HEK293 (cell line): ENCODE results near the gene KLHDC7B.
"Not testable (repeated sequence)": the region's sequence is repeated elsewhere in the genome, so short reads cannot be mapped to it uniquely, and the experiment has no call there.

Experiments used
- CTCF ChIA-PET: fragments of 350-600 bp; formaldehyde crosslinking; extraction: SDS; loops from one replicate; lab custom pipeline; 2021; ENCODE audit warnings: antibody characterized with exemption; lab: Yijun Ruan, JAX
- POLR2A ChIA-PET: fragments of 300-600 bp; formaldehyde crosslinking; extraction: SDS; loops from one replicate; lab custom pipeline; 2020; ENCODE audit warnings: antibody characterized with exemption, inconsistent platforms; lab: Yijun Ruan, JAX
- H3K27ac ChIP-seq: fragments of 200-500 bp; sonication (Bioruptor generic); 2 replicates; pipeline ENCODE4 v1.5.1; 2014; ENCODE audit warnings: low read depth, low read length, control low read depth, inconsistent platforms; ENCODE audit errors: extremely low read depth
- H3K36me3 ChIP-seq, 2 experiments: fragments of 200-500 bp in 1 of 2; sonication (Bioruptor generic) in 1 of 2; 1 replicate in 1 of 2; 2 replicates in 1 of 2; pipeline ENCODE4 v1.5.1; 2014 to 2017; ENCODE audit warnings: inconsistent platforms in 2 of 2, low read length in 2 of 2; ENCODE audit not compliant: control insufficient read depth in 2 of 2, insufficient read depth in 1 of 2
- H3K4me1 ChIP-seq: fragments of 200-500 bp; sonication (Bioruptor generic); 2 replicates; pipeline ENCODE4 v1.5.1; 2014; ENCODE audit warnings: mild to moderate bottlenecking, low read length, inconsistent platforms; ENCODE audit not compliant: control insufficient read depth, insufficient read depth
- H3K4me3 ChIP-seq: 2 replicates; pipeline ENCODE4 v1.5.1; 2011; ENCODE audit warnings: low read depth, mild to moderate bottlenecking, control low read depth, low read length, moderate library complexity
- H3K9me3 ChIP-seq: fragments of 200-500 bp; sonication (Bioruptor generic); 2 replicates; pipeline ENCODE4 v1.5.1; 2014; ENCODE audit warnings: low read depth, low read length, inconsistent platforms; ENCODE audit not compliant: control insufficient read depth, insufficient read depth
- GFI1B ChIP-seq: fragments of 450-650 bp; formaldehyde crosslinking; IDR thresholded peaks from 2 replicates; pipeline ENCODE4 v1.5.1; 2016; ENCODE audit warnings: missing biosample characterization, missing genetic modification characterization
- KLF8 ChIP-seq: fragments of 450-650 bp; formaldehyde crosslinking; IDR thresholded peaks from 2 replicates; pipeline ENCODE4 v1.5.1; 2016; ENCODE audit warnings: missing biosample characterization, missing genetic modification characterization
- SP7 ChIP-seq: fragments of 450-650 bp; formaldehyde crosslinking; IDR thresholded peaks from 2 replicates; pipeline ENCODE4 v1.5.1; 2016; ENCODE audit warnings: missing biosample characterization, missing genetic modification characterization
- YY1 ChIP-seq: fragments of 450-650 bp; formaldehyde crosslinking; IDR thresholded peaks from 2 replicates; pipeline ENCODE4 v1.5.1; 2018; ENCODE audit warnings: missing biosample characterization, missing genetic modification characterization
- ZBTB8A ChIP-seq: fragments of 450-650 bp; formaldehyde crosslinking; IDR thresholded peaks from 2 replicates; pipeline ENCODE4 v1.5.1; 2016; ENCODE audit warnings: missing biosample characterization, missing genetic modification characterization
- ZFP37 ChIP-seq: fragments of 450-650 bp; formaldehyde crosslinking; IDR thresholded peaks from 2 replicates; pipeline ENCODE4 v1.5.1; 2016; ENCODE audit warnings: missing biosample characterization, missing genetic modification characterization
- ZNF121 ChIP-seq: fragments of 450-650 bp; formaldehyde crosslinking; IDR thresholded peaks from 2 replicates; pipeline ENCODE4 v1.5.1; 2016; ENCODE audit warnings: missing biosample characterization, missing genetic modification characterization
- ZNF138 ChIP-seq: fragments of 450-650 bp; formaldehyde crosslinking; IDR thresholded peaks from 2 replicates; pipeline ENCODE4 v1.5.1; 2016; ENCODE audit warnings: missing biosample characterization, missing genetic modification characterization, borderline replicate concordance
- ZNF292 ChIP-seq: fragments of 450-650 bp; formaldehyde crosslinking; IDR thresholded peaks from 2 replicates; pipeline ENCODE4 v1.5.1; 2016; ENCODE audit warnings: low read depth, missing biosample characterization, missing genetic modification characterization, borderline replicate concordance
- ZNF747 ChIP-seq: fragments of 450-650 bp; formaldehyde crosslinking; IDR thresholded peaks from 2 replicates; pipeline ENCODE4 v1.5.1; 2016; ENCODE audit warnings: missing biosample characterization, missing genetic modification characterization
- ZNF777 ChIP-seq: fragments of 450-650 bp; formaldehyde crosslinking; IDR thresholded peaks from 2 replicates; pipeline ENCODE4 v1.5.1; 2017; ENCODE audit warnings: missing biosample characterization, missing genetic modification characterization, borderline replicate concordance
- TF ChIP-seq, protein P1 (sequence below): fragments of 450-650 bp; formaldehyde crosslinking; IDR thresholded peaks from 2 replicates; pipeline ENCODE4 v1.5.1; 2016; ENCODE audit warnings: missing biosample characterization, missing genetic modification characterization, low read depth
- TF ChIP-seq, protein P2 (sequence below): fragments of 450-650 bp; formaldehyde crosslinking; IDR thresholded peaks from 2 replicates; pipeline ENCODE4 v1.5.1; 2016; ENCODE audit warnings: missing biosample characterization, missing genetic modification characterization
- TF ChIP-seq, protein P3 (sequence below): fragments of 450-650 bp; formaldehyde crosslinking; IDR thresholded peaks from 2 replicates; pipeline ENCODE4 v1.5.1; 2016; ENCODE audit warnings: missing biosample characterization, missing genetic modification characterization
- TF ChIP-seq, protein P4 (sequence below): fragments of 450-650 bp; formaldehyde crosslinking; IDR thresholded peaks from 2 replicates; pipeline ENCODE4 v1.5.1; 2017; ENCODE audit warnings: missing biosample characterization, missing genetic modification characterization

The KLHDC7B gene

DNA sequence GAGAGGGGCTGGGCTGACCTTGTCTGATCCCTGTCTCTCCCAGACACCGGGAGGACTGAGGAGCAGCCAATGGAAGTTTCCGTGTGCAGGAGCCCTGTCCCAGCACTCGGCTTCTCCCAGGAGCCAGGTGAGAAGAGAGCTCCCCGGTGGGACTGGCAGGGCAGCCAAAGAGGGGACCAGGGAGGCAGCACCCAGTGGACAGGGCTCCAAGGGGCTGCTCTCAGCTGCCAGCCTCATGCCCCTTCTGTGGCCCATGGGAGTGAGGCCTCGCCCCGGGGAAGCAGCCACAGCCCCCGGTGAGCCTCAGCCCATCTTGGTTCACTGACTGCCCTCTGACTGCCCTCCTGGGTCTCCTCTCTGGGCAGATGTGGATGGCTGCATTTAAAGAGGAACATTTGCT is 27.1 kb upstream of the KLHDC7B start (continued):
- TF ChIP-seq GFI1B (no peak), ZNF777 (tag by site-specific recombination) (no peak), SP7 (tag by site-specific recombination) (no peak), ZFP37 (tag by site-specific recombination) (no peak), ZNF292 (tag by site-specific recombination) (no peak), ZNF138 (tag by site-specific recombination) (no peak)
- TF ChIP-seq, protein P1, sequence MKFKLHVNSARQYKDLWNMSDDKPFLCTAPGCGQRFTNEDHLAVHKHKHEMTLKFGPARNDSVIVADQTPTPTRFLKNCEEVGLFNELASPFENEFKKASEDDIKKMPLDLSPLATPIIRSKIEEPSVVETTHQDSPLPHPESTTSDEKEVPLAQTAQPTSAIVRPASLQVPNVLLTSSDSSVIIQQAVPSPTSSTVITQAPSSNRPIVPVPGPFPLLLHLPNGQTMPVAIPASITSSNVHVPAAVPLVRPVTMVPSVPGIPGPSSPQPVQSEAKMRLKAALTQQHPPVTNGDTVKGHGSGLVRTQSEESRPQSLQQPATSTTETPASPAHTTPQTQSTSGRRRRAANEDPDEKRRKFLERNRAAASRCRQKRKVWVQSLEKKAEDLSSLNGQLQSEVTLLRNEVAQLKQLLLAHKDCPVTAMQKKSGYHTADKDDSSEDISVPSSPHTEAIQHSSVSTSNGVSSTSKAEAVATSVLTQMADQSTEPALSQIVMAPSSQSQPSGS = no peak
- TF ChIP-seq, protein P2, sequence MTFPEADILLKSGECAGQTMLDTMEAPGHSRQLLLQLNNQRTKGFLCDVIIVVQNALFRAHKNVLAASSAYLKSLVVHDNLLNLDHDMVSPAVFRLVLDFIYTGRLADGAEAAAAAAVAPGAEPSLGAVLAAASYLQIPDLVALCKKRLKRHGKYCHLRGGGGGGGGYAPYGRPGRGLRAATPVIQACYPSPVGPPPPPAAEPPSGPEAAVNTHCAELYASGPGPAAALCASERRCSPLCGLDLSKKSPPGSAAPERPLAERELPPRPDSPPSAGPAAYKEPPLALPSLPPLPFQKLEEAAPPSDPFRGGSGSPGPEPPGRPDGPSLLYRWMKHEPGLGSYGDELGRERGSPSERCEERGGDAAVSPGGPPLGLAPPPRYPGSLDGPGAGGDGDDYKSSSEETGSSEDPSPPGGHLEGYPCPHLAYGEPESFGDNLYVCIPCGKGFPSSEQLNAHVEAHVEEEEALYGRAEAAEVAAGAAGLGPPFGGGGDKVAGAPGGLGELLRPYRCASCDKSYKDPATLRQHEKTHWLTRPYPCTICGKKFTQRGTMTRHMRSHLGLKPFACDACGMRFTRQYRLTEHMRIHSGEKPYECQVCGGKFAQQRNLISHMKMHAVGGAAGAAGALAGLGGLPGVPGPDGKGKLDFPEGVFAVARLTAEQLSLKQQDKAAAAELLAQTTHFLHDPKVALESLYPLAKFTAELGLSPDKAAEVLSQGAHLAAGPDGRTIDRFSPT = no peak

DNA sequence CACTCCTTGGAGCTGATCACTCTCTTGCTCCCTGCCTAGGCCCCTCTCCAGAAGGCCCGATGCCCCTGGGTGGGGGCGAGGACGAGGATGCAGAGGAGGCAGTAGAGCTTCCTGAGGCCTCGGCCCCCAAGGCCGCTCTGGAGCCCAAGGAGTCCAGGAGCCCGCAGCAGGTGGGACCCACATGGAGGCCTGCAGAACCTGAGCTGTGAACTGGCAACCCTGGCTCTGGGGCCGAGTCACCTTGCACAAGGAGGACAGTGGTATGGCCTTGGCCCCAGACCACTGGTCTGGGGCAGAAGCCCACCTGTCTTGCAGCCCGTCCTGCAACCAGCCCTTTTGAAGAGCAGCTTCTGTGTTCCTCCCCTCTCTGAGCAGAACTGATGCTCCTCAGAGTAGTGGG is 26.5 kb upstream of the KLHDC7B start:
- H3K4me3 ChIP-seq = no peak overlapping the region
- no peak overlapping the region for H3K27ac ChIP-seq
- POLR2A ChIA-PET = interaction anchor here (3.2 kb wide), 1 partner anchor 11 kb away, joined by 12 read pairs; the partner anchor contains the start of genes LMF2 and NCAPH2
- TF ChIP-seq ZBTB8A (no peak), ZNF747 (tag by site-specific recombination) (no peak), KLF8 (tag by site-specific recombination) (no peak), YY1 (tag by site-specific recombination) (no peak)
- TF ChIP-seq, protein P3, sequence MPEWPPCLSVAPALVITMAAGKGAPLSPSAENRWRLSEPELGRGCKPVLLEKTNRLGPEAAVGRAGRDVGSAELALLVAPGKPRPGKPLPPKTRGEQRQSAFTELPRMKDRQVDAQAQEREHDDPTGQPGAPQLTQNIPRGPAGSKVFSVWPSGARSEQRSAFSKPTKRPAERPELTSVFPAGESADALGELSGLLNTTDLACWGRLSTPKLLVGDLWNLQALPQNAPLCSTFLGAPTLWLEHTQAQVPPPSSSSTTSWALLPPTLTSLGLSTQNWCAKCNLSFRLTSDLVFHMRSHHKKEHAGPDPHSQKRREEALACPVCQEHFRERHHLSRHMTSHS (tag by site-specific recombination) = no peak
- TF ChIP-seq, protein P4, sequence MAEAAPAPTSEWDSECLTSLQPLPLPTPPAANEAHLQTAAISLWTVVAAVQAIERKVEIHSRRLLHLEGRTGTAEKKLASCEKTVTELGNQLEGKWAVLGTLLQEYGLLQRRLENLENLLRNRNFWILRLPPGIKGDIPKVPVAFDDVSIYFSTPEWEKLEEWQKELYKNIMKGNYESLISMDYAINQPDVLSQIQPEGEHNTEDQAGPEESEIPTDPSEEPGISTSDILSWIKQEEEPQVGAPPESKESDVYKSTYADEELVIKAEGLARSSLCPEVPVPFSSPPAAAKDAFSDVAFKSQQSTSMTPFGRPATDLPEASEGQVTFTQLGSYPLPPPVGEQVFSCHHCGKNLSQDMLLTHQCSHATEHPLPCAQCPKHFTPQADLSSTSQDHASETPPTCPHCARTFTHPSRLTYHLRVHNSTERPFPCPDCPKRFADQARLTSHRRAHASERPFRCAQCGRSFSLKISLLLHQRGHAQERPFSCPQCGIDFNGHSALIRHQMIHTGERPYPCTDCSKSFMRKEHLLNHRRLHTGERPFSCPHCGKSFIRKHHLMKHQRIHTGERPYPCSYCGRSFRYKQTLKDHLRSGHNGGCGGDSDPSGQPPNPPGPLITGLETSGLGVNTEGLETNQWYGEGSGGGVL (tag by site-specific recombination) = no peak
- CTCF ChIA-PET = interaction anchor here (1.4 kb wide), 1 partner anchor 44 kb away, joined by 3 read pairs; the partner anchor contains the start of gene SYCE3
- H3K4me1 ChIP-seq = no peaks in the 10 kb centered on the region
- no peaks in the 10 kb centered on the region for H3K9me3 ChIP-seq
- peaks cover 0 to 87% of the 10 kb centered on the region in 2 experiments; a peak in 2 of 3 replicates for H3K36me3 ChIP-seq

DNA sequence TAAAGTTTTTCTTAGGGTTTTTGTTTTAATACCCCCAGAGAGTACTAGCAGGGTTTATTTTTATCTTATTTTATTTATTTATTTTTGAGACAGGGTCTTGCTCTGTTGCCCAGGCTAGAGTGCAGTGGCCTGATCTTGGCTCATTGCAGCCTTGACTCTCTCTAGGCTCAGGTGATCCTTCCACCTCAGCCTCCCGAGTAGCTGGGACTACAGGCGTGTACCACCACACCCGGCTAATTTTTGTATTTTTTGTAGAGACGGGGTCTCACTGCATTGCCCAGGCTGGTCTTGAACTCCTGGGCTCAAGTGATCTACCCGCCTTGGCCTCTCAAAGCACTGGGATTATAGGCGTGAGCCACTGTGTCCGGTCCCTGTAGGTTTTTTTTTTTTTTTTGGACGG is 25.5 kb upstream of the KLHDC7B start:
- H3K4me1 ChIP-seq, H3K4me3 ChIP-seq, CTCF ChIA-PET, H3K27ac ChIP-seq, H3K9me3 ChIP-seq: not testable (repeated sequence)
- peaks cover 0 to 83% of the 10 kb centered on the region in 2 experiments; a peak in 2 of 3 replicates for H3K36me3 ChIP-seq
- TF ChIP-seq ZNF121 (tag by site-specific recombination) = peak; percentile 99
- TF ChIP-seq, all 188 proteins: peak for 1; not testable (repeated sequence) for 187
- POLR2A ChIA-PET = not testable (repeated sequence)
